DND-41 (cell line): ENCODE results near the gene DHRS7B.

Source experiments
- EZH2 ChIP-seq: IDR thresholded peaks from 3 replicates; pipeline ENCODE4 v1.6.1; 2012; ENCODE audit warnings: borderline replicate concordance, low read depth, mild to moderate bottlenecking, moderate library complexity, low read length, inconsistent platforms; ENCODE audit not compliant: severe bottlenecking
- TF ChIP-seq, protein P1 (sequence below): IDR thresholded peaks from 2 replicates; pipeline ENCODE4 v1.5.1; 2012; ENCODE audit warnings: borderline replicate concordance, low read length, moderate library complexity, mild to moderate bottlenecking; ENCODE audit not compliant: poor library complexity, severe bottlenecking; ENCODE audit errors: extremely low read depth

DNA sequence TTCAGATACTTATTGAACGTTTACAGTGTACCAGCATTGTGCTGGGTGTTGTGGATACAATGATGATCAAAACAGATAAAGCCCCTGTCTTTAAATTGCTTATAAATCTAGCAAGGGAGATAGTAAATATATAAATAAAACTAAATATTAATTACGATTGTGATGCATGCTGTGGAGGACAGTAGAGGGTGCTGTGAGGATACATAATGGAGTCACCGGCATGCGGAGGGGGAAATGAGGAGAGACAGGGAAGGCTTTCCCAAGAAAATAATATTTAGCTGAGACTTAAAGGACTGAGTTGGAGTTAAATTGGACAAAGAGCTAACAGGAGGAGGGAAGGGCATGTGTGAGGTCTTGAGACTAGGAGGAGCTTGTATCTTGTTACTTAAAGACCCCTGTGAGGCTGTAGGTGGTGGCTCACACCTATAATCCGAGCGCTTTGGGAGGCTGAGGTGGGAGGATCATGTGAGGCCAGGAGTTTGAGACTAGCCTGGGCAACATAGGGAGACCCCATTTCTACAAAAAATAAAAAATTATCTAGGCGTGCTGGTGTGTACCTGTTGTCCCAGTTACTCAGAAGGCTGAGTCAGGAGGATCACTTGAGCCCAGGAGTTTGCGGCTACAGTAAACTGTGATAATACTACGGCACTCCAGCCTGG is 2.4 kb downstream of the DHRS7B start:
- TF ChIP-seq, protein P1, sequence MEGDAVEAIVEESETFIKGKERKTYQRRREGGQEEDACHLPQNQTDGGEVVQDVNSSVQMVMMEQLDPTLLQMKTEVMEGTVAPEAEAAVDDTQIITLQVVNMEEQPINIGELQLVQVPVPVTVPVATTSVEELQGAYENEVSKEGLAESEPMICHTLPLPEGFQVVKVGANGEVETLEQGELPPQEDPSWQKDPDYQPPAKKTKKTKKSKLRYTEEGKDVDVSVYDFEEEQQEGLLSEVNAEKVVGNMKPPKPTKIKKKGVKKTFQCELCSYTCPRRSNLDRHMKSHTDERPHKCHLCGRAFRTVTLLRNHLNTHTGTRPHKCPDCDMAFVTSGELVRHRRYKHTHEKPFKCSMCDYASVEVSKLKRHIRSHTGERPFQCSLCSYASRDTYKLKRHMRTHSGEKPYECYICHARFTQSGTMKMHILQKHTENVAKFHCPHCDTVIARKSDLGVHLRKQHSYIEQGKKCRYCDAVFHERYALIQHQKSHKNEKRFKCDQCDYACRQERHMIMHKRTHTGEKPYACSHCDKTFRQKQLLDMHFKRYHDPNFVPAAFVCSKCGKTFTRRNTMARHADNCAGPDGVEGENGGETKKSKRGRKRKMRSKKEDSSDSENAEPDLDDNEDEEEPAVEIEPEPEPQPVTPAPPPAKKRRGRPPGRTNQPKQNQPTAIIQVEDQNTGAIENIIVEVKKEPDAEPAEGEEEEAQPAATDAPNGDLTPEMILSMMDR = no peak
- no peak for TF ChIP-seq EZH2
